Measurements from ENCODE around the gene C2orf42.
"Not testable (repeated sequence)": the region's sequence is repeated elsewhere in the genome, so short reads cannot be mapped to it uniquely, and the experiment has no call there.

C2orf42 gene

GRCh38 chr2:70169654-70170245 lies 21.1 kb downstream of the C2orf42 start:
- not testable (repeated sequence) for DNase-seq

- no peak for DNase-seq
These were observed 29.7 kb downstream of the C2orf42 start for GRCh38 chr2:70161069-70161534.

GRCh38 chr2:70160545-70160944 lies 30.3 kb downstream of the C2orf42 start:
- no peak for DNase-seq

GRCh38 chr2:70149130-70149686 lies 41.6 kb downstream of the C2orf42 start:
- DNase-seq = not testable (repeated sequence)

GRCh38 chr2:70148211-70148760 lies 42.5 kb downstream of the C2orf42 start:
- DNase-seq = not testable (repeated sequence)

- no peak for DNase-seq
These were observed 44.7 kb downstream of the C2orf42 start for GRCh38 chr2:70145851-70146739.

- no peak for DNase-seq
These were observed 45.7 kb downstream of the C2orf42 start for GRCh38 chr2:70145144-70145490.

- no peak for DNase-seq
These were observed 46.2 kb downstream of the C2orf42 start for GRCh38 chr2:70144443-70145143.

- peak; percentile 73 for DNase-seq
These were observed 47.3 kb downstream of the C2orf42 start for GRCh38 chr2:70143314-70144150.

- peak; percentile 100 for DNase-seq
These were observed 48.1 kb downstream of the C2orf42 start for GRCh38 chr2:70142590-70143313.

- DNase-seq = no peak
These were observed 48.8 kb downstream of the C2orf42 start for GRCh38 chr2:70141902-70142589.

GRCh38 chr2:70141212-70141901 lies 49.5 kb downstream of the C2orf42 start:
- DNase-seq = peak; percentile 70

- DNase-seq = no peak
These were observed 50.0 kb downstream of the C2orf42 start for GRCh38 chr2:70140791-70141211.

GRCh38 chr2:70134323-70134983 lies 56.4 kb downstream of the C2orf42 start:
- DNase-seq = not testable (repeated sequence)

GRCh38 chr2:70133491-70134322 lies 57.1 kb downstream of the C2orf42 start:
- no peak for DNase-seq

GRCh38 chr2:70133127-70133452 lies 57.7 kb downstream of the C2orf42 start:
- DNase-seq = no peak

GRCh38 chr2:70132244-70133126 lies 58.3 kb downstream of the C2orf42 start:
- peak; percentile 42 for DNase-seq
